Sciatic nerve (tissue), 2 donors: ENCODE data around the gene LIMK2. TPM values are rescaled to one million over a fixed set of nuclear protein-coding genes. Genes with fewer than 3 reads are reported as not detected.
"Not testable (repeated sequence)": the region's sequence is repeated elsewhere in the genome, so short reads cannot be mapped to it uniquely, and the experiment has no call there.

Experiments
- ATAC-seq: fragments of 200-7000 bp; cut with Tn5 transposase; one replicate; pipeline ENCODE4 v1.9.1; 2020; ENCODE audit warnings: mild to moderate bottlenecking, moderate library complexity
- DNase-seq: peaks from one replicate; pipeline ENCODE4 v3.0.0-alpha.2; 2020; ENCODE audit warnings: low spot score
- intact Hi-C: fragments of 100-400 bp; cut with DNase I; formaldehyde crosslinking; loops from one replicate; pipeline ENCODE4 v1.14.2; 2022
- total RNA-seq: library from RNA; stranded (reverse); fragmentation: NEBNext Ultra II Directional; extraction: Animal tissue kit (Norgen Biotek cat#: 25700); gene quantifications from one replicate; pipeline ENCODE4 v1.2.1, GENCODE V29; 2021
- donor health status: DM: no; HTN: no; CAD: no.
- donor health status: DM: no; HTN: no; CAD: no.

Gene LIMK2
- total RNA-seq, 1 donor from 2014 or later = 64.2 TPM

- DNase-seq (no peak), ATAC-seq (no peak)
- intact Hi-C loops = loop anchor here (10.0 kb wide), 1 partner anchor 68 kb away; no protein-coding TSS in a partner anchor
Measured at GRCh38 chr22:31206896-31207687, 5.0 kb upstream of the LIMK2 start.

- ATAC-seq = no peak
- intact Hi-C loops = no loop called here
- no peak for DNase-seq
Measured at GRCh38 chr22:31210556-31211421, 1.3 kb upstream of the LIMK2 start.

GRCh38 chr22:31211482-31211861 is 626 bp upstream of the LIMK2 start:
- no peak for ATAC-seq
- no peak for DNase-seq

GRCh38 chr22:31212783-31213629 is 908 bp downstream of the LIMK2 start:
- ATAC-seq (peak; percentile 2), DNase-seq (no peak)
- intact Hi-C loops = no loop called here

More at GRCh38 chr22:31211482-31211861, 626 bp upstream of the LIMK2 start:
- intact Hi-C loops = no loop called here

GRCh38 chr22:31215018-31215535 is 3.0 kb downstream of the LIMK2 start:
- no peak for ATAC-seq
- intact Hi-C loops = no loop called here
- DNase-seq = no peak

GRCh38 chr22:31218565-31219262 is 6.6 kb downstream of the LIMK2 start:
- no peak for DNase-seq
- intact Hi-C loops = no loop called here
- ATAC-seq = peak; percentile 37

GRCh38 chr22:31221084-31221483 is 9.0 kb downstream of the LIMK2 start:
- DNase-seq = no peak
- ATAC-seq = no peak
- intact Hi-C loops = no loop called here

GRCh38 chr22:31222736-31223135 is 10.6 kb downstream of the LIMK2 start:
- intact Hi-C loops = no loop called here
- peak; percentile 8 for ATAC-seq

GRCh38 chr22:31223786-31224191 is 11.7 kb downstream of the LIMK2 start:
- intact Hi-C loops = no loop called here
- DNase-seq (no peak), ATAC-seq (peak; percentile 43)

More at GRCh38 chr22:31222736-31223135, 10.6 kb downstream of the LIMK2 start:
- DNase-seq = no peak

GRCh38 chr22:31224691-31225090 is 12.6 kb downstream of the LIMK2 start:
- intact Hi-C loops, ATAC-seq, DNase-seq: not testable (repeated sequence)

- intact Hi-C loops = no loop called here
- ATAC-seq = no peak
- DNase-seq = no peak
Measured at GRCh38 chr22:31227186-31227585, 15.1 kb downstream of the LIMK2 start.

GRCh38 chr22:31229402-31230079 is 17.4 kb downstream of the LIMK2 start:
- DNase-seq (no peak), ATAC-seq (peak; percentile 52)
- intact Hi-C loops = no loop called here

GRCh38 chr22:31230155-31230870 is 18.2 kb downstream of the LIMK2 start:
- intact Hi-C loops = no loop called here
- peak; percentile 81 for ATAC-seq
- no peak for DNase-seq

GRCh38 chr22:31230871-31231621 is 18.9 kb downstream of the LIMK2 start:
- DNase-seq (no peak), ATAC-seq (peak; percentile 87)
- intact Hi-C loops = no loop called here

GRCh38 chr22:31233001-31233400 is 20.9 kb downstream of the LIMK2 start:
- intact Hi-C loops = no loop called here
- no peak for DNase-seq
- ATAC-seq = no peak

- intact Hi-C loops = no loop called here
- DNase-seq (no peak), ATAC-seq (no peak)
Measured at GRCh38 chr22:31235081-31235480, 23.0 kb downstream of the LIMK2 start.
